PC-9 (cell line): ENCODE results near the gene MECP2.

Experiments
- EZH2 ChIP-seq: fragments of 200-600 bp; sonication (generic); IDR thresholded peaks from 2 replicates; pipeline ENCODE4 v1.8.0; 2017; ENCODE audit warnings: antibody characterized with exemption, low read depth
- TF ChIP-seq, protein P1 (sequence below): fragments of 200-600 bp; sonication (generic); conservative IDR thresholded peaks from 2 replicates; pipeline ENCODE4 v1.6.1; 2017; ENCODE audit warnings: mixed run types, antibody characterized with exemption, mild to moderate bottlenecking, moderate library complexity

DNA sequence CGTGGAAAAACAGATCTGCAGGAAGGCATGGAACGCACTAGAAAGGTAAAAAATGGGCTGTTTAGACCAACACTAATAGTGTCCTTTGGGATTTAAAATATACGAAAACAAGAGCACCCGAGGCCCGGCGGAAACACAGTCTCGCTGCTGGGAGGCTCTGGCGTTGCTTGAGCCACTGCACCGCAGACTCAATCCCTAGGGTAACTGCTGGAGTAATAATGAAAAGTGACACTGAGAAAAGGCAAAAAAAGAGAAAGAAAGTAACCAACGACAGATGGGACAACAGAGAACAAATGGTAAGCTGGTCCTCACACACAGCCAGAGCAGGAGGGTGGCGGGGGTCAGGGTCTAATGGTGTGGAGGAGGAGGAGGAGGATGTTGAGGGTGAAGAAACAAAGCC is 93.2 kb downstream of the MECP2 start:
- TF ChIP-seq, protein P1, sequence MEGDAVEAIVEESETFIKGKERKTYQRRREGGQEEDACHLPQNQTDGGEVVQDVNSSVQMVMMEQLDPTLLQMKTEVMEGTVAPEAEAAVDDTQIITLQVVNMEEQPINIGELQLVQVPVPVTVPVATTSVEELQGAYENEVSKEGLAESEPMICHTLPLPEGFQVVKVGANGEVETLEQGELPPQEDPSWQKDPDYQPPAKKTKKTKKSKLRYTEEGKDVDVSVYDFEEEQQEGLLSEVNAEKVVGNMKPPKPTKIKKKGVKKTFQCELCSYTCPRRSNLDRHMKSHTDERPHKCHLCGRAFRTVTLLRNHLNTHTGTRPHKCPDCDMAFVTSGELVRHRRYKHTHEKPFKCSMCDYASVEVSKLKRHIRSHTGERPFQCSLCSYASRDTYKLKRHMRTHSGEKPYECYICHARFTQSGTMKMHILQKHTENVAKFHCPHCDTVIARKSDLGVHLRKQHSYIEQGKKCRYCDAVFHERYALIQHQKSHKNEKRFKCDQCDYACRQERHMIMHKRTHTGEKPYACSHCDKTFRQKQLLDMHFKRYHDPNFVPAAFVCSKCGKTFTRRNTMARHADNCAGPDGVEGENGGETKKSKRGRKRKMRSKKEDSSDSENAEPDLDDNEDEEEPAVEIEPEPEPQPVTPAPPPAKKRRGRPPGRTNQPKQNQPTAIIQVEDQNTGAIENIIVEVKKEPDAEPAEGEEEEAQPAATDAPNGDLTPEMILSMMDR = no peak
- no peak for TF ChIP-seq EZH2
